Activated CD8-positive, alpha-beta T cell treated with anti-CD3 and anti-CD28 coated beads for 36 hours (primary cell): Measurements from ENCODE around the gene HOTAIR. TPM values are rescaled to one million over a fixed set of nuclear protein-coding genes. Genes with fewer than 3 reads are reported as not detected.

ENCODE experiments used
- ATAC-seq: fragments of 200-7000 bp; cut with Tn5 transposase; one replicate; pipeline ENCODE4 v1.10.0; 2021; ENCODE audit warnings: mild to moderate bottlenecking, moderate library complexity
- CTCF ChIA-PET: fragments of 350-600 bp; sonication (Branson Sonifier 250); formaldehyde crosslinking; loops from one replicate; lab custom pipeline; 2021; ENCODE audit warnings: antibody characterized with exemption; lab: Charles Lee
- POLR2A ChIA-PET: fragments of 350-600 bp; sonication (Branson Sonifier 250); formaldehyde crosslinking; loops from one replicate; lab custom pipeline; 2021; ENCODE audit warnings: antibody characterized with exemption; lab: Charles Lee
- DNase-seq: peaks from one replicate; pipeline ENCODE4 v3.0.0-alpha.2; 2020
- H3K27ac Mint-ChIP-seq: one replicate; pipeline ENCODE4 v1.8.0; 2021; ENCODE audit warnings: mild to moderate bottlenecking, mixed read lengths
- H3K27me3 Mint-ChIP-seq: one replicate; pipeline ENCODE4 v1.8.0; 2021; ENCODE audit warnings: mixed read lengths
- H3K36me3 Mint-ChIP-seq: one replicate; pipeline ENCODE4 v1.8.0; 2021; ENCODE audit warnings: low read depth, mixed read lengths
- H3K4me1 Mint-ChIP-seq: one replicate; pipeline ENCODE4 v1.8.0; 2021; ENCODE audit warnings: low read depth, mixed read lengths
- H3K4me3 Mint-ChIP-seq: one replicate; pipeline ENCODE4 v1.8.0; 2021; ENCODE audit warnings: mild to moderate bottlenecking, moderate library complexity, mixed read lengths
- H3K9me3 Mint-ChIP-seq: one replicate; pipeline ENCODE4 v1.8.0; 2021; ENCODE audit warnings: mixed read lengths
- CTCF ChIP-seq: fragments of 200-600 bp; IDR thresholded peaks from one replicate; pipeline ENCODE4 v1.8.0; 2022; ENCODE audit warnings: antibody characterized with exemption, mild to moderate bottlenecking
- intact Hi-C: fragments of 100-400 bp; cut with micrococcal nuclease; formaldehyde crosslinking; loops from one replicate; pipeline ENCODE4 v1.10.0; 2022
- total RNA-seq, 2 experiments: library from RNA; stranded (reverse); gene quantifications; one replicate each; pipeline ENCODE4 v1.2.3, GENCODE V29; 2021

The HOTAIR gene
- total RNA-seq, 2 experiments from 2014 or later: not detected

GRCh38 chr12:53969588-53970259, 5.0 kb downstream of the HOTAIR start:
- CTCF ChIA-PET: interaction anchor here (0.9 to 1.0 kb wide), 2 partner anchors 11 to 236 kb away, joined by 3 read pairs; no protein-coding TSS in a partner anchor
- POLR2A ChIA-PET: no interaction called here
- H3K9me3 Mint-ChIP-seq: peaks cover 4% of the 10 kb centered on the region
- H3K27me3 Mint-ChIP-seq: peaks cover 87% of the 10 kb centered on the region
- TF ChIP-seq CTCF: no peak
- no peak overlapping the region for H3K4me3 Mint-ChIP-seq
- H3K4me1 Mint-ChIP-seq: peaks cover 18% of the 10 kb centered on the region
- peaks cover 4% of the 10 kb centered on the region for H3K36me3 Mint-ChIP-seq
- H3K27ac Mint-ChIP-seq: no peak overlapping the region
- no peak for ATAC-seq
- DNase-seq: no peak
- intact Hi-C loops: loop anchor here (5.0 kb wide), 1 partner anchor 32 kb away; the partner anchor contains the start of gene HOXC13

GRCh38 chr12:53968214-53969127, 6.3 kb downstream of the HOTAIR start:
- ATAC-seq (no peak), DNase-seq (no peak)
- H3K27ac Mint-ChIP-seq: no peak overlapping the region
- no peak overlapping the region for H3K4me3 Mint-ChIP-seq
- H3K27me3 Mint-ChIP-seq: peaks cover 93% of the 10 kb centered on the region
- no peak for TF ChIP-seq CTCF
- POLR2A ChIA-PET: no interaction called here
- H3K4me1 Mint-ChIP-seq: peaks cover 25% of the 10 kb centered on the region
- H3K36me3 Mint-ChIP-seq: peaks cover 6% of the 10 kb centered on the region
- peaks cover 4% of the 10 kb centered on the region for H3K9me3 Mint-ChIP-seq
- intact Hi-C loops: no loop called here
- CTCF ChIA-PET: interaction anchor here (0.8 to 1.4 kb wide), 3 partner anchors 17 to 65 kb away, joined by 3 read pairs; partner anchors contain the start of gene HOXC5

GRCh38 chr12:53967421-53967925, 7.3 kb downstream of the HOTAIR start:
- Mint-ChIP-seq H3K36me3 (peaks cover 3% of the 10 kb centered on the region), H3K4me1 (peaks cover 25% of the 10 kb centered on the region), H3K4me3 (no peak overlapping the region), H3K27me3 (peaks cover 93% of the 10 kb centered on the region), H3K27ac (no peak overlapping the region), H3K9me3 (peaks cover 1% of the 10 kb centered on the region)
- POLR2A ChIA-PET: no interaction called here
- intact Hi-C loops: no loop called here
- DNase-seq: no peak
- ATAC-seq: no peak
- CTCF ChIA-PET: interaction anchor here (1.2 to 1.4 kb wide), 3 partner anchors 38 to 66 kb away, joined by 3 to 5 read pairs (median 5); partner anchors contain the start of gene HOXC5
- TF ChIP-seq CTCF: no peak

- ChIA-PET CTCF (interaction anchor here (0.6 to 1.3 kb wide), 4 partner anchors 19 to 68 kb away, joined by 3 to 5 read pairs (median 5); partner anchors contain the start of genes HOXC10 and HOXC5), POLR2A (interaction anchor here (0.7 kb wide), 1 partner anchor 242 kb away, joined by 3 read pairs; no protein-coding TSS in a partner anchor)
- H3K9me3 Mint-ChIP-seq: no peaks in the 10 kb centered on the region
- no peak overlapping the region for H3K27ac Mint-ChIP-seq
- ATAC-seq (no peak), DNase-seq (no peak)
- peaks cover 25% of the 10 kb centered on the region for H3K4me1 Mint-ChIP-seq
- peaks cover 92% of the 10 kb centered on the region for H3K27me3 Mint-ChIP-seq
- peak overlapping the region; percentile 12 for H3K4me3 Mint-ChIP-seq
- intact Hi-C loops: no loop called here
- H3K36me3 Mint-ChIP-seq: peaks cover 2% of the 10 kb centered on the region
- no peak for TF ChIP-seq CTCF
Measured at GRCh38 chr12:53966385-53967133, 8.2 kb downstream of the HOTAIR start.
